GM19324 (cell line): Measurements from ENCODE around the gene C12orf50.
"Not testable (repeated sequence)": the region's sequence is repeated elsewhere in the genome, so short reads cannot be mapped to it uniquely, and the experiment has no call there.

Source experiments
- ATAC-seq: cut with Tn5 transposase; IDR thresholded peaks from one replicate; pipeline ENCODE4 v1.9.1; 2021; ENCODE audit warnings: mild to moderate bottlenecking, moderate library complexity; ENCODE audit not compliant: unreplicated experiment, low FRiP score

C12orf50 gene, protein sequence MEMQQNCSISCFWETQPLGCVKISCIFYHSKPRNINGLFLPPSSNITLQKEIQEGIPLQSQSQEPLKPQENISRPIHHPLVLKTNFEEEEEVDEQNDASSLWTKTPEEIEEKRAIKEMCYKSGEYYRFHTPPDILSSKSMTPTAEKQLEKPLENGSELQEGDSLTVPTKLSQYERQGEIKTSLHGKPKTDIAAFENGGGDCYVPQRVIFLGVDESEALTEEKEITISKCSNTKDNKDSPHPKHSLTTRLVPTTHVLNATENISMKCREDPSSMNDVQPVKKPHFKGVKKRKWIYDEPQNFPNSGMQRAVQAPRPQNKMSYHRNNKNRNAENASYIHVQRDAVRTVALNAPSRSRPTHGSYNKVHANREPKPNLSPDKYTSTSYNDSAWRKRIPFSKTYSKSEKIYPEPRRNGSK

DNA sequence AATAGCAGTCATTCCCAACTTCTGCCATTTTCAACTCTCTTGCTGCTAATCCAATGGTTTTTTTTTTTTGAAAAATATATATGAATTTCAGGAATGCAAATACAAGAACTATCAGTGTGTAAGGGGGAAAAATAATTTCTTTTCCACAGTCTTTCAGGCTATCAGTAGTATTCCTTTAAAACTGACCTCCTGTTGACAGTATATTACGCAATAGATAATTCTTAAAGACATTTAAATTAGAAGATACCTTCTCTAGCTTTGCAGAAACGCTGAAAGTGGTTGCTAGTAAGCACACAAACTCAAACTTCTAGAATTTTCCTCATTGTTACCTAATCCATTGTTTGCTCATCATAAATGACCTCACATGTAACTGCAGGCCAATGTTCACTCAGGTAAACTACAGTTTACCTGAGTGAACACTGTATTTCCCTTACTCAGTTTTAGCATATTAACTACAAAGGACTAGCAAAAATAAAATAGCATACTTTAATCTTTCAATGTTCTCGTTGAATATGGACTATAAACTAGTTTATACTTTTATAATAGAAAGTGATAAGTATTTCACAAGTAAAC, at the start of gene C12orf50:
Gene C12orf50 (minus strand): TSS at position 309 of the 573 bp plus-strand sequence. CDS start 2,439 bp downstream, outside the sequence.
- no peak for ATAC-seq

DNA sequence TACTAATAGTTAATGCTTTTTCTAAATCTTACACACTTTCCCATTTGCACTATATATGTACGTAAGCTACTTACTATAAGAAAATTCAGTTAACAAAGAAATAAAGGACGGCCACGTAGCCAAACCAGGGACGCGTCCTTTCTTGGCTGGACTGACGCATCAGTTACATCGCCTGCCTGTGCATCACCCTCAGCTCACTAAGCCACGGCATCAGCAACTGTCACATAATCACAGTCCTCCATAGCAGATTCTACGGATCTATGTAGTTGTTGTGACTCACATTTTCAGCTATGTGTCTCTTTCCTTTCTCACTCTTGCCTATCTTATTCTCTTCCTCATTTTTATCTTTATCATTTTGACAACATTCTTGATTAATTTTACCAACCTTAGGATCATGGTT, 38.1 kb upstream of the C12orf50 start:
- no peak for ATAC-seq

GRCh38 chr12:88063375-88063774, 34.2 kb upstream of the C12orf50 start:
- ATAC-seq = peak; percentile 58

DNA sequence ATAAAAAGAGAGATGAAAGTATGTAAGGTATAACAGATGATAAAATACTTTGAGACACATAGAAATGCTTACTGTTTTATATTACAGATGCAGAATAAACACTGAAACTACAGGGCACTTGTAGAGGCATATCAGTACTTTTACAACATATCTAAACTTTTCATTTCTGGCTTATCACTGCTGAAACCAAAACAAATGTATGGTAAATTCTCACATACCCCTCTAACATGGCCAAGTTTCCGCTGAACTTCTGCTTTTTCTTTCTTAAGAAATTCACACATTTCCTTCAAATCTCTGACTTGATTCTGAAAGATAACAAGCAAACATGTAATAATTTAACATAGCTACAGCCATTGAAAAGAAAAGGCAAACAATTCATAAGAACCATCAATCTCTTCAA, 33.3 kb upstream of the C12orf50 start:
- peak; percentile 59 for ATAC-seq

- ATAC-seq = no peak
Measured at GRCh38 chr12:88058719-88059077, 29.5 kb upstream of the C12orf50 start.

GRCh38 chr12:88057994-88058718, 29.0 kb upstream of the C12orf50 start:
- no peak for ATAC-seq

- no peak for ATAC-seq
Measured at GRCh38 chr12:88056571-88056970, 27.4 kb upstream of the C12orf50 start.

GRCh38 chr12:88052686-88053085, 23.5 kb upstream of the C12orf50 start:
- ATAC-seq = no peak

GRCh38 chr12:88044035-88044434, 14.8 kb upstream of the C12orf50 start:
- no peak for ATAC-seq

GRCh38 chr12:88037770-88038169, 8.6 kb upstream of the C12orf50 start:
- ATAC-seq = no peak

DNA sequence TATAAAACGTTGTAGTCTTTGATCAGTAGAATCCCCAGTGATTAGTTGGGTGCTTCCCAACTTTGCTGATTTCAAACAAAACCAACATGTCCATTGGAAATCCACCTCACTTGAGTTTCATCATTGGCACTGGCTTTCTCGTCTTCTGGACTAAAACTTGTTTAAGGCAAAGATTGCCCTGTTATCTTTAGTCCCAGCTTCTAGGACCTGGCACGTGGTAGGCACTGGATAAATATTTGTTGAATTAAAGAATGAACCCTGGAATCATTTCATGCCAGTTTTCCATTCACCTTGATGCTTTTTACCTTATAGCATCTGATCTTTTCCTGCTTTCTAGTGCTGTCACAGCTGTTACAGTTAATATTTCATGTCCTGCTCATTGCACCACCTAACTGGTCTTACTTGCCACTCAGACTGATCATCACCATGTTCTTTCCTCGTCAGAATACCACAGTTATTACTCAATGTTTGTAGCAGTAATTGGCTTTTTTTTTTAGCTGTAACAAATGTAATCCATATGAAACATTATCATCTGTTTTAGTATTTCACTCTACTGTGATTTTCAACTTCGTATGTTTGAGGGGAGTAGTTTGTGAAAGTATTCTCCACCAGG, 7.3 kb upstream of the C12orf50 start:
- ATAC-seq = no peak

GRCh38 chr12:88035907-88036289, 6.7 kb upstream of the C12orf50 start:
- ATAC-seq = peak; percentile 17

- peak; percentile 100 for ATAC-seq
Measured at GRCh38 chr12:88035271-88035906, 6.2 kb upstream of the C12orf50 start.

- ATAC-seq = not testable (repeated sequence)
Measured at GRCh38 chr12:88031161-88031560, 2.0 kb upstream of the C12orf50 start.

DNA sequence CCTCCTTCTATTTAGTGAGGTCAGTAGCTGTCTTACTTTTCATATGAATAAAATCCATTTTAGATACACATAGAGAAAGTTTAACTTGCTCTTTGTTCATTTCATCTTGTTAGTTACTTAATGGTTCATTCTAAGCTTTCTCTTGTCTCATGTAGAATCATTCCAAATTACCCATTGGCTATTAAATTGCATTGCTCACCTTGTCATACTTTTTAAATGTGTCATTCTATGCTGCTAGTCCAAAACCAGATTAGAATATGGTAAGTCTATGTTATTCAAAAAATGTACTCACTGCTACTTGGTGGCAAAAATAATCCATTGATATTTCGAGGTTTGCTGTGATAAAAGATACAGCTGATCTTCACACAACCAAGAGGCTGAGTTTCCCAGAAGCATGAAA, 3.0 kb downstream of the C12orf50 start:
- ATAC-seq = no peak

- no peak for ATAC-seq
Measured at GRCh38 chr12:88017964-88018363, 11.2 kb downstream of the C12orf50 start.

GRCh38 chr12:88015825-88016224, 13.4 kb downstream of the C12orf50 start:
- no peak for ATAC-seq

- ATAC-seq = no peak
Measured at GRCh38 chr12:88011755-88012154, 17.4 kb downstream of the C12orf50 start.

DNA sequence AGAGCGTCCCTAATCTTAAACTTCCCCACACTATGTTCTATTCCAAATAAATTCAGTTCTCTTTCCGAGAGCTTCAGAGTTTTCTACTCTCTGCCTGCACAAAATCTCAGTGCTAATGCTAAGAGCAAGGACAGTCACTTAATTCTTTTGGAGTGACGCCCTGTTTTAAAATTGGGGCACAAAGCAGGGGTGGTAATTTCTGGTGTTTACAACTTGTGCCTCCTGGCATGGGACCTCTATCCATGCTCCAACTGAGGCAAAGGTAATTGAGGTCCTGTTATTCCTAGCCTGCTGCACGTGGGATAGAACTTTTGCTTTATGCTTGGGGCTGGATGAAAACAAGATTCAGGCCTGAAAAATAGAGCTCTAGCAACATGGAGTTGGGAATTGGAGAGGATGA, 22.9 kb downstream of the C12orf50 start:
- ATAC-seq = no peak

- ATAC-seq = no peak
Measured at GRCh38 chr12:88001327-88001726, 27.9 kb downstream of the C12orf50 start.
